ENCODE data around the gene P2RX4. TPM values are rescaled to one million over a fixed set of nuclear protein-coding genes. Genes with fewer than 3 reads are reported as not detected.

Gene P2RX4
- total and polyA plus RNA-seq, 7 experiments from 2014 or later = 34.1 to 56.9 (median 42.0) TPM

DNA sequence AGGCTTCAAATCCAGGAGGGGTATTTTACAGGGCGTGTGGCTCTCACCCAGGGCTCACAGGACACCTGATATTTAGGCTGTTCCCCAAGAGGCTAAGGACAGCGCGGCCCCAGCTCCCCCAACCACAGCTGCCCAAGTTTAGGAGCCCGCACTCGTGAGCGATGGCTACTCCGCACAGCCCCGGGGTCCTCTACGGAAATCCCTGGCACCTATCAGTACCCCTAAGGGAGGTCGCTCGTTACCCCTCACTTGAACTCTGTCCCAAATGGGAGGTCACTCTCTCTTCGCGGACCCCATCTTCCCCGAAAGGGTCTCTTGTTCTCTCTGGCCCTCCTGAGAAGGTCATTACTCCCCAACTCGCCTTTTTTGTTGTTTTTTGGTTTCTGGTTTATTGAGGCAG is 708 bp upstream of the P2RX4 start:
- H3K27me3 Mint-ChIP-seq = no peaks in the 10 kb centered on the region
- Histone ChIP-seq H3K27ac (ENCODE audit: low read depth, low read length) (peak overlapping the region; percentile 89), H3K9me3 (ENCODE audit: control insufficient read depth in 2 of 3, low read length in 3 of 3) (no peaks in the 10 kb centered on the region), H3K27me3 (ENCODE audit: control insufficient read depth in 2 of 2, insufficient read depth in 2 of 2, low read length in 2 of 2) (no peaks in the 10 kb centered on the region), H3K4me3 (ENCODE audit: low read length) (peak overlapping the region; percentile 85), H3K36me3 (ENCODE audit: control insufficient read depth in 2 of 3, insufficient read depth in 3 of 3, low read length in 3 of 3) (no peaks in the 10 kb centered on the region), H3K4me1 (ENCODE audit: control insufficient read depth in 2 of 2, insufficient read depth in 2 of 2, low read length in 2 of 2) (peaks cover 10 to 14% of the 10 kb centered on the region in 2 donors)
- DNase-seq = no peak
- H3K27ac Mint-ChIP-seq = peak overlapping the region; percentile 86 to 99 (median 90)
- H3K4me3 Mint-ChIP-seq = peak overlapping the region; percentile 63 to 94 (median 86)
- no peaks in the 10 kb centered on the region for H3K9me3 Mint-ChIP-seq
- H3K4me1 Mint-ChIP-seq = peaks cover 8 to 39% (median 22%) of the 10 kb centered on the region in 7 donors
- POLR2A ChIA-PET = interaction anchor here (0.9 to 1.8 kb wide), 3 partner anchors 14 to 86 kb away, joined by 3 to 7 read pairs (median 3); no protein-coding TSS in a partner anchor
- peaks cover 0 to 15% (median 0%) of the 10 kb centered on the region in 5 donors for H3K36me3 Mint-ChIP-seq
- ATAC-seq = no peak
- CTCF ChIA-PET = no interaction called here
- intact Hi-C loops (cut with micrococcal nuclease) = no loop called here

GRCh38 chr12:121212875-121213274 is 2.9 kb downstream of the P2RX4 start:
- POLR2A ChIA-PET = interaction anchor here (4.6 kb wide), 1 partner anchor 11 kb away, joined by 53 read pairs; no protein-coding TSS in a partner anchor
- peak overlapping the region in 4 of 9 donors; percentile 25 to 99 (median 54) for H3K27ac Mint-ChIP-seq
- intact Hi-C loops (cut with micrococcal nuclease) = loop anchor here (5.0 kb wide), 2 partner anchors 196 to 311 kb away; partner anchors contain the start of genes C12orf43 (in 2 of the 2) and SPPL3 (in 1 of the 2)
- Histone ChIP-seq H3K27ac (ENCODE audit: low read depth, low read length) (no peak overlapping the region), H3K36me3 (ENCODE audit: control insufficient read depth in 2 of 3, insufficient read depth in 3 of 3, low read length in 3 of 3) (peaks cover 0 to 13% (median 0%) of the 10 kb centered on the region in 3 experiments), H3K4me1 (ENCODE audit: control insufficient read depth in 2 of 2, insufficient read depth in 2 of 2, low read length in 2 of 2) (peaks cover 10 to 21% of the 10 kb centered on the region in 2 donors), H3K27me3 (ENCODE audit: control insufficient read depth in 2 of 2, insufficient read depth in 2 of 2, low read length in 2 of 2) (no peaks in the 10 kb centered on the region), H3K4me3 (ENCODE audit: low read length) (no peak overlapping the region), H3K9me3 (ENCODE audit: control insufficient read depth in 2 of 3, low read length in 3 of 3) (no peaks in the 10 kb centered on the region)
- peaks cover 16 to 56% (median 32%) of the 10 kb centered on the region in 7 donors for H3K4me1 Mint-ChIP-seq
- CTCF ChIA-PET = interaction anchor here (2.7 kb wide), 1 partner anchor 11 kb away, joined by 6 read pairs; no protein-coding TSS in a partner anchor
- DNase-seq (no peak), ATAC-seq (no peak)
- H3K27me3 Mint-ChIP-seq = no peaks in the 10 kb centered on the region
- peaks cover 0 to 29% (median 11%) of the 10 kb centered on the region in 5 donors for H3K36me3 Mint-ChIP-seq
- H3K4me3 Mint-ChIP-seq = no peak overlapping the region
- H3K9me3 Mint-ChIP-seq = no peaks in the 10 kb centered on the region

- Histone ChIP-seq H3K27ac (ENCODE audit: low read depth, low read length) (peak overlapping the region; percentile 16), H3K4me1 (ENCODE audit: control insufficient read depth in 2 of 2, insufficient read depth in 2 of 2, low read length in 2 of 2) (peaks cover 10 to 19% of the 10 kb centered on the region in 2 donors), H3K27me3 (ENCODE audit: control insufficient read depth in 2 of 2, insufficient read depth in 2 of 2, low read length in 2 of 2) (no peaks in the 10 kb centered on the region), H3K36me3 (ENCODE audit: control insufficient read depth in 2 of 3, insufficient read depth in 3 of 3, low read length in 3 of 3) (peaks cover 0 to 26% (median 0%) of the 10 kb centered on the region in 3 experiments), H3K4me3 (ENCODE audit: low read length) (no peak overlapping the region), H3K9me3 (ENCODE audit: control insufficient read depth in 2 of 3, low read length in 3 of 3) (no peaks in the 10 kb centered on the region)
- peaks cover 15 to 49% (median 28%) of the 10 kb centered on the region in 7 donors for H3K4me1 Mint-ChIP-seq
- H3K36me3 Mint-ChIP-seq = peaks cover 3 to 42% (median 15%) of the 10 kb centered on the region in 5 donors
- CTCF ChIA-PET = interaction anchor here (1.6 to 2.7 kb wide), 2 partner anchors 10 to 118 kb away, joined by 3 to 6 read pairs; no protein-coding TSS in a partner anchor
- H3K27ac Mint-ChIP-seq = peak overlapping the region; percentile 14 to 86 (median 49)
- H3K27me3 Mint-ChIP-seq = no peaks in the 10 kb centered on the region
- POLR2A ChIA-PET = interaction anchor here (0.6 to 4.6 kb wide), 4 partner anchors 10 to 590 kb away, joined by 3 to 53 read pairs (median 3); no protein-coding TSS in a partner anchor
- H3K9me3 Mint-ChIP-seq = peaks cover 0 to 3% (median 0%) of the 10 kb centered on the region in 11 donors
- intact Hi-C loops (cut with micrococcal nuclease) = loop anchor here (5.0 kb wide), 2 partner anchors 197 to 312 kb away; partner anchors contain the start of genes C12orf43 (in 2 of the 2) and SPPL3 (in 1 of the 2)
- H3K4me3 Mint-ChIP-seq = peak overlapping the region in 5 of 10 donors; percentile 1 to 45 (median 11)
- peak; percentile 33 for ATAC-seq
- DNase-seq = peak in 1 of 9 donors; percentile 38
Observed at GRCh38 chr12:121214166-121214777, 4.3 kb downstream of the P2RX4 start.

DNA sequence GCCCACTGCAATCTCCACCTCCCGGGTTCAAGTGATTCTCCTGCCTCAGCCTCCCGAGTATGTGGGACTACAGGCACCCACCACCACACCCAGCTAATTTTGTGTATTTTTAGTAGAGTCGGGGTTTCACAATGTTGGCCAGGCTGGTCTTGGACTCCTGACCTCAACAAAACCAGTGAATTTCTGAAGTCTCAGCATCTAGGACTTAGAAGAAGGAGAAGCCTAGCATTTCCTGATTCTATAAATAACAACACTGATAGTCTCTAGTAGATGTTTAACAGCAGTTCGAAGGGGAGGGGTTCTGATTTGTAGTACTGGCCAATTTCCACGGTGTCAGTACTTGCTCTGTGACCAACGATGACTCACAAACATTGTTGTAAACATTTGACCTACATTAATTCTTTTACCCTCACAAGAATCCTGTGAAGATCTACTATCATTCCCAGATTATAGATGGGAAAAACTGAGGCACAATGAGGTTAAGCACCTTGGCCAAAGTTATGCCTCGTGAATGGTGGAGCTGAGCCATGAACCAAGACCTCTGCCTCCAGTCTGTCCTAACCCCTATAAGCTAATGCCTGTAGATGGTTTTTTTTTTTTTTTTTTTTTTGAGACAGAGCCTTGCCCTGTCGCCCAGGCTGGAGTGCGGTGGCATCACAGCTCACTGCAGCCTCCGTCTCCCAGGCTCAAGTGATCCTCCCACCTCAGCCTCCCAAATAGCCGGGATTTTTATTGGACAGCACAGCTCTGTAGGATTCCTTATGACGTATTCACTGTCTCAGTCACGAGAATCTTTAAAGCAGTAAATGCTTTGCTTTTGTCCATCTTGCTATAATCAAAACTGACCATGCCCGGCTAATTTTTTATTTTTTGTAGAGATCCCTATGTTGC is 5.2 kb downstream of the P2RX4 start:
- Mint-ChIP-seq H3K4me3 (peak overlapping the region in 1 of 10 donors; percentile 45), H3K4me1 (peaks cover 12 to 50% (median 27%) of the 10 kb centered on the region in 7 donors), H3K27ac (peak overlapping the region; percentile 21 to 72 (median 65)), H3K9me3 (peaks cover 0 to 3% (median 0%) of the 10 kb centered on the region in 11 donors), H3K27me3 (no peaks in the 10 kb centered on the region), H3K36me3 (peaks cover 3 to 45% (median 15%) of the 10 kb centered on the region in 5 donors)
- H3K4me3 ChIP-seq (ENCODE audit: low read length) = no peak overlapping the region
- H3K36me3 ChIP-seq (ENCODE audit: control insufficient read depth in 2 of 3, insufficient read depth in 3 of 3, low read length in 3 of 3) = peaks cover 0 to 26% (median 0%) of the 10 kb centered on the region in 3 experiments
- DNase-seq = no peak
- peak overlapping the region; percentile 16 for H3K27ac ChIP-seq (ENCODE audit: low read depth, low read length)
- intact Hi-C loops (cut with micrococcal nuclease) = loop anchor here (5.0 kb wide), 2 partner anchors 198 to 313 kb away; partner anchors contain the start of genes C12orf43 (in 2 of the 2) and SPPL3 (in 1 of the 2)
- no peaks in the 10 kb centered on the region for H3K27me3 ChIP-seq (ENCODE audit: control insufficient read depth in 2 of 2, insufficient read depth in 2 of 2, low read length in 2 of 2)
- peak; percentile 56 for ATAC-seq
- no peaks in the 10 kb centered on the region for H3K9me3 ChIP-seq (ENCODE audit: control insufficient read depth in 2 of 3, low read length in 3 of 3)
- ChIA-PET POLR2A (interaction anchor here (1.0 to 1.5 kb wide), 4 partner anchors 10 to 24 kb away, joined by 3 to 6 read pairs (median 4); no protein-coding TSS in a partner anchor), CTCF (interaction anchor here (0.6 to 2.7 kb wide), 4 partner anchors 9 to 119 kb away, joined by 3 to 6 read pairs (median 4); no protein-coding TSS in a partner anchor)
- peaks cover 10 to 17% of the 10 kb centered on the region in 2 donors for H3K4me1 ChIP-seq (ENCODE audit: control insufficient read depth in 2 of 2, insufficient read depth in 2 of 2, low read length in 2 of 2)

DNA sequence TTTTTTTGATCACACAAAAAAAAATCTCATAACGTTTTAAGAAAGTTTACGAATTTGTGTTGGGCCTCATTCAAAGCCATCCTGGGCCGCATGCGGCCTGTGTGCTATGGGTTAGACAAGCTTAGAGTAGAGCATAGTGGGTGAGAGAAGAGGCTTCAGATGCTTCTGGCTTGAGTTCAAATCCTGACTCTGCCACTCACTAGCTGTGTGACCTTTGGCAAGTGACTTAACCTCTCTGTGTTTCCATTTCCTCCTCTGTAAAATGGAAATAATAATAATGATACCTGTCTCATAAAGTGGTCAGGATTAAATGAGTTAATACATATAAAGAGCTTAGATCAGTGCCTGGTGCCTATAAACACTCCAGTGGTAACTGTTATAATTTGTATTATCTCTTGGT is 6.2 kb downstream of the P2RX4 start:
- Mint-ChIP-seq H3K4me3 (no peak overlapping the region), H3K4me1 (peaks cover 7 to 49% (median 22%) of the 10 kb centered on the region in 7 donors), H3K27ac (peak overlapping the region in 6 of 9 donors; percentile 12 to 68 (median 40)), H3K9me3 (peaks cover 0 to 3% (median 0%) of the 10 kb centered on the region in 11 donors), H3K27me3 (no peaks in the 10 kb centered on the region), H3K36me3 (peaks cover 3 to 45% (median 15%) of the 10 kb centered on the region in 5 donors)
- CTCF ChIA-PET = interaction anchor here (0.6 to 1.1 kb wide), 3 partner anchors 8 to 76 kb away, joined by 3 to 4 read pairs (median 3); no protein-coding TSS in a partner anchor
- peaks cover 0 to 26% (median 0%) of the 10 kb centered on the region in 3 experiments for H3K36me3 ChIP-seq (ENCODE audit: control insufficient read depth in 2 of 3, insufficient read depth in 3 of 3, low read length in 3 of 3)
- POLR2A ChIA-PET = interaction anchor here (1.2 to 1.5 kb wide), 5 partner anchors 9 to 23 kb away, joined by 3 to 6 read pairs (median 3); no protein-coding TSS in a partner anchor
- H3K27ac ChIP-seq (ENCODE audit: low read depth, low read length) = no peak overlapping the region
- DNase-seq (no peak), ATAC-seq (no peak)
- H3K4me3 ChIP-seq (ENCODE audit: low read length) = no peak overlapping the region
- no peaks in the 10 kb centered on the region for H3K9me3 ChIP-seq (ENCODE audit: control insufficient read depth in 2 of 3, low read length in 3 of 3)
- H3K4me1 ChIP-seq (ENCODE audit: control insufficient read depth in 2 of 2, insufficient read depth in 2 of 2, low read length in 2 of 2) = peaks cover 3 to 8% of the 10 kb centered on the region in 2 donors
- intact Hi-C loops (cut with micrococcal nuclease) = no loop called here
- H3K27me3 ChIP-seq (ENCODE audit: control insufficient read depth in 2 of 2, insufficient read depth in 2 of 2, low read length in 2 of 2) = no peaks in the 10 kb centered on the region

Measured in naive thymus-derived CD4-positive, alpha-beta T cell (primary cell).